ENCODE data around the gene C10orf90. TPM values are rescaled to one million over a fixed set of nuclear protein-coding genes. Genes with fewer than 3 reads are reported as not detected.

C10orf90 gene
- total RNA-seq, 1 experiment from 2014 or later: not detected

GRCh38 chr10:126503392-126504062 is 167.0 kb downstream of the C10orf90 start:
- H3K79me1 ChIP-seq (ENCODE audit: insufficient read depth, low read depth, low read length, poor library complexity, severe bottlenecking): no peaks in the 10 kb centered on the region
- no peak overlapping the region for H3K4me2 ChIP-seq (ENCODE audit: insufficient read depth, insufficient read length, low read length)
- H4K5ac ChIP-seq (ENCODE audit: insufficient read length, low read depth, low read length): no peak overlapping the region
- no peaks in the 10 kb centered on the region for H3K4me1 ChIP-seq (ENCODE audit: insufficient read depth, low read length)
- Mint-ChIP-seq H3K27ac (no peak overlapping the region), H3K36me3 (ENCODE audit: insufficient read depth in 1 of 3, low read depth in 3 of 3) (no peaks in the 10 kb centered on the region), H3K9me3 (no peaks in the 10 kb centered on the region), H3K4me1 (no peaks in the 10 kb centered on the region; a peak in 1 of 4 replicates), H3K4me3 (no peak overlapping the region), H3K27me3 (ENCODE audit: low read depth) (no peaks in the 10 kb centered on the region; the same call in 1 of the 2 replicates)
- H2AK5ac ChIP-seq (ENCODE audit: insufficient read length, low read length): no peak overlapping the region
- no peak overlapping the region for H3K27ac ChIP-seq (ENCODE audit: insufficient read length, low read depth, low read length)
- H3K14ac ChIP-seq (ENCODE audit: insufficient read depth, low read length): no peak overlapping the region
- no peak overlapping the region for H2AFZ ChIP-seq (ENCODE audit: low read length)
- no peaks in the 10 kb centered on the region for H3K27me3 ChIP-seq (ENCODE audit: insufficient read depth, low read length)
- H2BK12ac ChIP-seq (ENCODE audit: insufficient read length, low read depth, low read length): no peak overlapping the region
- no peak overlapping the region for H2BK5ac ChIP-seq (ENCODE audit: insufficient read length, low read length)
- no peak overlapping the region for H2BK15ac ChIP-seq (ENCODE audit: low read depth, low read length)
- H4K20me1 ChIP-seq (ENCODE audit: control insufficient read depth, insufficient read depth, insufficient read length): no peaks in the 10 kb centered on the region
- H3K4ac ChIP-seq (ENCODE audit: low read depth, low read length): no peak overlapping the region
- H3K23me2 ChIP-seq (ENCODE audit: insufficient read length, low read depth, low read length, poor library complexity, severe bottlenecking): no peaks in the 10 kb centered on the region
- no peak overlapping the region for H4K91ac ChIP-seq (ENCODE audit: insufficient read length, low read depth, low read length)
- no peaks in the 10 kb centered on the region for H3K9me3 ChIP-seq (ENCODE audit: control insufficient read depth, low read depth, low read length)
- no peak for DNase-seq
- H3T11ph ChIP-seq (ENCODE audit: low read length): no peak overlapping the region
- H3K79me2 ChIP-seq (ENCODE audit: insufficient read depth, low read length): no peaks in the 10 kb centered on the region
- H3K56ac ChIP-seq (ENCODE audit: insufficient read length, low read depth, low read length): no peak overlapping the region
- no peak overlapping the region for H3K18ac ChIP-seq (ENCODE audit: insufficient read length, low read depth, low read length)
- TF ChIP-seq CTCF (conservative IDR thresholded peaks at IDR 0.05): no peak
- WGBS (ENCODE audit: extremely low coverage, insufficient read length, low lambda C conversion rate): no CpG with 5 or more reads among the region's 12 CpGs
- H2BK120ac ChIP-seq (ENCODE audit: low read depth, low read length, poor library complexity, severe bottlenecking): no peak overlapping the region
- H2BK20ac ChIP-seq (ENCODE audit: low read depth, low read length, poor library complexity, severe bottlenecking): no peak overlapping the region
- H3K9ac ChIP-seq (ENCODE audit: extremely low read depth, insufficient read length, low read length): no peak overlapping the region
- H3K23ac ChIP-seq (ENCODE audit: insufficient read length, low read depth, low read length): no peak overlapping the region
- no peak overlapping the region for H4K8ac ChIP-seq (replicated peaks; ENCODE audit: insufficient read length, low read depth, low read length)

Data from H9 (cell line).